OCI-LY3 (cell line): ENCODE measurements around the gene AFAP1.

Experiments used
- CTCF ChIP-seq: fragments of 200-600, 300-600 bp; sonication (generic); IDR thresholded peaks from 2 replicates; pipeline ENCODE4 v1.5.1; 2014; ENCODE audit warnings: antibody characterized with exemption, low read length, low read depth
- EZH2phosphoT487 ChIP-seq: fragments of 200-600 bp; shearing (Covaris generic); IDR thresholded peaks from 2 replicates; pipeline ENCODE4 v1.6.1; 2018; ENCODE audit warnings: antibody characterized with exemption, mixed run types, low read depth

- TF ChIP-seq CTCF = no peak
- no peak for TF ChIP-seq EZH2phosphoT487
Measured at GRCh38 chr4:7876201-7876875, 63.3 kb downstream of the AFAP1 start.
